ENCODE measurements around the gene PLA2G3.

The PLA2G3 gene

DNA sequence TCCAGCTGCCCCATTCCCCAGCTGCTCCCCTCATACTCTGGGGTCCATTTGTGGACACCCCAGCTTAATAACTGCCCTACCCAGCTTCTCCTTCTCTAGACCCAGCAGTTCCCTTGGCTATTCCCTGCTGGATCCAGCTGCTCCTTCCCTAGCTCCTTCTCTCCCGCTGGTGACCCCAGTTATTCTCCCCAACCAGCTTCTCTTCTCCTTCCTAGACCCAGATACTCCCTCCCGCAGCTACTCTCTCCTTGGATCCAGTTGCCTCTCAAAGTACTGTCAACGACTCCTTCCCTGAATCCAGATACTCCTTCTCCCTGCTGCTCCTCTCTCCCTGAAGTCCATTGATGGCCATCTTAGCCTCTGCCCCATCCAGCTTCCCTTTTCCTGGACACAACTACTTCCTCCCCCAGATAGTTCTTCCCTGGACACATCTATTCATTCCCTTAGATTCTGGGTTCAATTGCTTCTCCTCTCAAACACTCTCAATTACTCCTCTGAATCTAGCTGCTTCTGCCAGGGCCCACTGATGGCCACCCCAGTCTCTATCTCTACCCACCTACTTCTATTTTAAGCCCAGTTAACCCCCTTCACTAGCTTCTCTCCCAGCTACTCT is 44.6 kb downstream of the PLA2G3 start:
- no peak for TF ChIP-seq NFIC (IDR thresholded peaks at IDR 0.05)
- TF ChIP-seq, protein P1, sequence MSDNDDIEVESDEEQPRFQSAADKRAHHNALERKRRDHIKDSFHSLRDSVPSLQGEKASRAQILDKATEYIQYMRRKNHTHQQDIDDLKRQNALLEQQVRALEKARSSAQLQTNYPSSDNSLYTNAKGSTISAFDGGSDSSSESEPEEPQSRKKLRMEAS (IDR thresholded peaks at IDR 0.05) = no peak
- TF ChIP-seq EP300 (IDR thresholded peaks at IDR 0.05; ENCODE audit: borderline replicate concordance) = no peak
- no peak for TF ChIP-seq TAF1 (IDR thresholded peaks at IDR 0.05; ENCODE audit: low read depth)

GRCh38 chr22:31094741-31095140 is 45.6 kb downstream of the PLA2G3 start:
- TF ChIP-seq CREB1 (IDR thresholded peaks at IDR 0.05; ENCODE audit: low read depth) (no peak), EP300 (IDR thresholded peaks at IDR 0.05; ENCODE audit: borderline replicate concordance) (no peak), FOXM1 (IDR thresholded peaks at IDR 0.05; ENCODE audit: borderline replicate concordance, low read depth) (no peak), NFIC (IDR thresholded peaks at IDR 0.05) (no peak), RAD21 (IDR thresholded peaks at IDR 0.05; ENCODE audit: low read depth) (no peak), TAF1 (IDR thresholded peaks at IDR 0.05; ENCODE audit: low read depth) (no peak), TEAD4 (IDR thresholded peaks at IDR 0.05) (no peak), CEBPB (IDR thresholded peaks at IDR 0.05) (no peak), YY1 (IDR thresholded peaks at IDR 0.05; ENCODE audit: low read depth) (no peak), EGR1 (IDR thresholded peaks at IDR 0.05) (no peak), TCF12 (IDR thresholded peaks at IDR 0.05; ENCODE audit: low read depth) (no peak), ZBTB7A (IDR thresholded peaks at IDR 0.05; ENCODE audit: low read depth) (no peak)
- TF ChIP-seq, protein P2, sequence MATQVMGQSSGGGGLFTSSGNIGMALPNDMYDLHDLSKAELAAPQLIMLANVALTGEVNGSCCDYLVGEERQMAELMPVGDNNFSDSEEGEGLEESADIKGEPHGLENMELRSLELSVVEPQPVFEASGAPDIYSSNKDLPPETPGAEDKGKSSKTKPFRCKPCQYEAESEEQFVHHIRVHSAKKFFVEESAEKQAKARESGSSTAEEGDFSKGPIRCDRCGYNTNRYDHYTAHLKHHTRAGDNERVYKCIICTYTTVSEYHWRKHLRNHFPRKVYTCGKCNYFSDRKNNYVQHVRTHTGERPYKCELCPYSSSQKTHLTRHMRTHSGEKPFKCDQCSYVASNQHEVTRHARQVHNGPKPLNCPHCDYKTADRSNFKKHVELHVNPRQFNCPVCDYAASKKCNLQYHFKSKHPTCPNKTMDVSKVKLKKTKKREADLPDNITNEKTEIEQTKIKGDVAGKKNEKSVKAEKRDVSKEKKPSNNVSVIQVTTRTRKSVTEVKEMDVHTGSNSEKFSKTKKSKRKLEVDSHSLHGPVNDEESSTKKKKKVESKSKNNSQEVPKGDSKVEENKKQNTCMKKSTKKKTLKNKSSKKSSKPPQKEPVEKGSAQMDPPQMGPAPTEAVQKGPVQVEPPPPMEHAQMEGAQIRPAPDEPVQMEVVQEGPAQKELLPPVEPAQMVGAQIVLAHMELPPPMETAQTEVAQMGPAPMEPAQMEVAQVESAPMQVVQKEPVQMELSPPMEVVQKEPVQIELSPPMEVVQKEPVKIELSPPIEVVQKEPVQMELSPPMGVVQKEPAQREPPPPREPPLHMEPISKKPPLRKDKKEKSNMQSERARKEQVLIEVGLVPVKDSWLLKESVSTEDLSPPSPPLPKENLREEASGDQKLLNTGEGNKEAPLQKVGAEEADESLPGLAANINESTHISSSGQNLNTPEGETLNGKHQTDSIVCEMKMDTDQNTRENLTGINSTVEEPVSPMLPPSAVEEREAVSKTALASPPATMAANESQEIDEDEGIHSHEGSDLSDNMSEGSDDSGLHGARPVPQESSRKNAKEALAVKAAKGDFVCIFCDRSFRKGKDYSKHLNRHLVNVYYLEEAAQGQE (IDR thresholded peaks at IDR 0.05; ENCODE audit: low read depth) = no peak
- TF ChIP-seq, protein P3, sequence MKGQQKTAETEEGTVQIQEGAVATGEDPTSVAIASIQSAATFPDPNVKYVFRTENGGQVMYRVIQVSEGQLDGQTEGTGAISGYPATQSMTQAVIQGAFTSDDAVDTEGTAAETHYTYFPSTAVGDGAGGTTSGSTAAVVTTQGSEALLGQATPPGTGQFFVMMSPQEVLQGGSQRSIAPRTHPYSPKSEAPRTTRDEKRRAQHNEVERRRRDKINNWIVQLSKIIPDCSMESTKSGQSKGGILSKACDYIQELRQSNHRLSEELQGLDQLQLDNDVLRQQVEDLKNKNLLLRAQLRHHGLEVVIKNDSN (IDR thresholded peaks at IDR 0.05) = no peak
- TF ChIP-seq, protein P1 (IDR thresholded peaks at IDR 0.05) = no peak

DNA sequence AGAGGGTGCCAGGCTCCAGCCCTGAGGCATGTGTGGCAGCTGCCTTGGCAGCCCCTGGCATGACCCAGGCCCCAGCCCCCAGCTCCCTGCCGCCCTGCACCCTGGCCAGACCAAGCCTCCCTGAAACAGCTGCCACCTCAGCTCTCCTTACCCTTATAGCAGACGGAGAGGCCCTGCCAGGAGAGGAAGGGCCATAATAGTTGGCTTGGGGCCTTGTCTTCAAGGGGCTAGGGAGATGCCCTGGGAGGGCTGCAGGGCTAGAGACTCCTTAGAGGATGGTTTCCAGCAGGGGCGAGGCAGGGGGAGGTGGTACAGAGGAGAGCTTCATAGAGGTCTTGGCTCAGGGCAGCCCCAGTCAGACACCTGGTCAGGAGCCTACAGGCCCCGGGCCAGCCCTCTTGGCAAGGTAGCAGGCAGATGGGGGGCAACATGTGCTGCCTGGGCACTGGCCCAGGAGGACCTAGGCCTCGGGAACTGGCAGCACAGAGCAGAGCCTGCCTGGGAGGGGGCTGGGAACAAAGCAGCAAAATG is 46.2 kb downstream of the PLA2G3 start:
- TF ChIP-seq, protein P2 (IDR thresholded peaks at IDR 0.05; ENCODE audit: low read depth) = no peak
- TF ChIP-seq, protein P1 (IDR thresholded peaks at IDR 0.05) = no peak
- TF ChIP-seq EGR1 (IDR thresholded peaks at IDR 0.05) (no peak), NFIC (IDR thresholded peaks at IDR 0.05) (no peak), TEAD4 (IDR thresholded peaks at IDR 0.05) (no peak), EP300 (IDR thresholded peaks at IDR 0.05; ENCODE audit: borderline replicate concordance) (no peak), RAD21 (IDR thresholded peaks at IDR 0.05; ENCODE audit: low read depth) (no peak)
- TF ChIP-seq, protein P3 (IDR thresholded peaks at IDR 0.05) = no peak

GRCh38 chr22:31093086-31093850 is 47.0 kb downstream of the PLA2G3 start:
- no peak for TF ChIP-seq TEAD4 (IDR thresholded peaks at IDR 0.05)
- TF ChIP-seq, protein P1 (IDR thresholded peaks at IDR 0.05) = no peak
- TF ChIP-seq, protein P3 (IDR thresholded peaks at IDR 0.05) = no peak
- TF ChIP-seq FOXM1 (IDR thresholded peaks at IDR 0.05; ENCODE audit: borderline replicate concordance, low read depth) = no peak
- no peak for TF ChIP-seq CREB1 (IDR thresholded peaks at IDR 0.05; ENCODE audit: low read depth)
- TF ChIP-seq ZBTB7A (IDR thresholded peaks at IDR 0.05; ENCODE audit: low read depth) = no peak
- TF ChIP-seq NFIC (IDR thresholded peaks at IDR 0.05) = no peak
- TF ChIP-seq TAF1 (IDR thresholded peaks at IDR 0.05; ENCODE audit: low read depth) = no peak
- no peak for TF ChIP-seq CEBPB (IDR thresholded peaks at IDR 0.05)
- no peak for TF ChIP-seq EGR1 (IDR thresholded peaks at IDR 0.05)
- TF ChIP-seq TCF12 (IDR thresholded peaks at IDR 0.05; ENCODE audit: low read depth) = no peak
- no peak for TF ChIP-seq YY1 (IDR thresholded peaks at IDR 0.05; ENCODE audit: low read depth)
- no peak for TF ChIP-seq EP300 (IDR thresholded peaks at IDR 0.05; ENCODE audit: borderline replicate concordance)
- TF ChIP-seq, protein P2 (IDR thresholded peaks at IDR 0.05; ENCODE audit: low read depth) = no peak
- TF ChIP-seq RAD21 (IDR thresholded peaks at IDR 0.05; ENCODE audit: low read depth) = no peak
